GM12864 (cell line): ENCODE results near the gene TNK1.

Source experiments
- DNase-seq: peaks from one replicate; pipeline ENCODE4 v3.0.0-alpha.2; 2011; ENCODE audit warnings: low read depth
- H3K4me3 ChIP-seq: 2 replicates; pipeline ENCODE4 v1.5.1; 2011; ENCODE audit warnings: mild to moderate bottlenecking, low read depth, low read length, control low read depth
- CTCF ChIP-seq: IDR thresholded peaks from 2 replicates; pipeline ENCODE4 v1.5.1; 2011; ENCODE audit warnings: low read depth, mild to moderate bottlenecking, moderate library complexity, low read length, control low read depth, inconsistent platforms; ENCODE audit errors: missing control alignments

The TNK1 gene

GRCh38 chr17:7403977-7404736 lies 23.3 kb downstream of the TNK1 start, which contains the start of gene TMEM256:
TMEM256 (minus strand) TSS chr17:7404097; CDS start chr17:7404084, 13 bp downstream.
- peak within 1 kb of the TSS; percentile 92 for H3K4me3 ChIP-seq
- no peak for TF ChIP-seq CTCF
- DNase-seq, result peak; percentile 96

DNA sequence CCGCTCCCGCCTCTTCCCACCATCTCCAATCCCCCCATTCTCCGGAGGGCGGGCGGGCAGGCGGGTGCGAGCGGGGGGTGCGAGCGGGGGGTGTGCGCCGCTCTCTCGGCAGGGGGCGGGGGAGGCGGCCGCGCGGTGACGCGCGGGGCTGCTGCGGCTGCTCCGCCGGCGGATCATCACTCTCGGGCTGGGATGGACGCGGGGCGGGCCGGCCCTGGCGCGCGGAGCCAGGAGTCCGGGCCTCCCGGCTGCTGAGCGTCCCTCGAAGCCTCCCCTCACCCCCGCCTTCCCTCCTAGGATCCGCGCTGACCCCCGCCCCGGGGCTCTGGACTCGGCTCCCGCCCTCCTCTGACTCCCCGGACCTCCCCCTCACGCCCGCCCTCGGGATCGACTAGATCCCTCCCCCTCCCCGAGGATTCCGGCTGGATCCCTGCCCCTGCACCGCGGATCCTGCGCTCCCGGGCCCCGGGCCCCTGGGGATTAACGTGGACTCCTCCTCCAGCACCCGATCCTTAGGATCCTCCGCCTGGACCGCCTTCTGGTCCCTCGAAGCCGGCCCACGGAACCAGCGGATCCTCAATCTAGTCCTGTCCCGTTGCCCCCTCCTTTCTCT lies 24.0 kb downstream of the TNK1 start:
- TF ChIP-seq CTCF, result no peak
- no peak for DNase-seq
- peak overlapping the region; percentile 92 for H3K4me3 ChIP-seq

DNA sequence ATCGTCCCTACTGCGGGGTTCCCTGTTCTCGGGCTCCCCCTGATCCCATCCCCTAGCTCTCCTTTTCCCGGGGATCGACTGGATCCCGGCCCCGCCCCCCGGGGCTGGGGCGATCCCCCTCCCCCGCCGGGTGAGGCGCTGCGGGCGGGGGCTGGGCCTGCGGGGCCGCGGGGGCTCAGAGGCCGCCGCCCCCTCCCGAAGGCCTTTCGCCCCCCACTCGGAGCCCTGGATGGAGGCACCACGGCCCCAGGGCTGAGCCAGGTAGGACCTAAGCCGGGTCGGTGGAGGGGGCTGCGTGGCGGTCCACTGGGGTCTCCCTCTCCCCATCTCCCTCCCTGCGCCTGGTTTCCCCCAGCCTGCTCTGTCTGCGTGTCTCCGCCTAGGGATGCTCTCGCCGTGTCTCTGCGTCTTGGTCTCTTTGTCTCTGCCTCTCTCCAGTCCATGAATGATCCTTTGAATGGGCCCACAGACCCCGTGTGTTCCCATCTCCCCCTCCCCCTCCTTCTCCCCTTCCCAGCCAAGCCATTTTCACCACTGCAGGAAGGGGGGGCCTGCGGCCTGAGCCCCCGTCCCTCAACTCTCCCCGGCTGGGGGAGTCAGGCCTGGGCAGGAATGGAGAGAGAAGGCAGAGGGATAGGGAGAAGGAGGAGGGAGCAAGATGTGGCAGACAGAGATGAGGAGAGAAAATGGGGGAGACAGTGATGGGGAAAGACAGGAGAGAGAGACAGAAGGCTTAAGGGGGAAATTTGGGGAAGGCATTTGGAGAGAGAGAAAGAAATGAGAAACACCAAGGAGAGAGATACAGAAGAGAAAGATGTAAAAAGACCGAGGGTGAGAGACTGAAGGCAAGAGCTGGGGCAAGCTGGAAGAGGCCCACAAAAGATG lies 24.7 kb downstream of the TNK1 start:
- H3K4me3 ChIP-seq, result no peak overlapping the region
- no peak for TF ChIP-seq CTCF
- DNase-seq, result no peak

- DNase-seq, result no peak
- no peak overlapping the region for H3K4me3 ChIP-seq
- no peak for TF ChIP-seq CTCF
Measured at GRCh38 chr17:7406235-7406825, 25.4 kb downstream of the TNK1 start.

DNA sequence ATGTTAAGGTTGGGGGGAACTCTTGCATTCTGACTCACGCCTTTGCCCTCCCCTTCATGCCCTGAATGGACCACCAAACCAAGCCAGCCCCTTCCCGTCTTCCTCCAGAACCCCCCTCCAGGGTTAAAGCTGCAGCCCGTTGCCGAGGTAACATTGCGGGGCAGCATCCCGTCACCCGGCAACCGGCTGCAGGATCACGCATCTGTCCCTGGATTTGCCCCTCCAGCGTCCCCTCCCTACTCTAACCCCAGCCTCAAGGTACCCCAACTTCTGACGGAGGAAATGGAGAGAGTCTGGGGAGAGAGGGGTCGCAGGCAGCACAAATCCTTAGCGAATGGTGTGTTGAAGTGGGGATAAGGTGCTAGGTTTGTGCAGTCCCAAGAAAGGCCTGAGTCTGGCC lies 26.2 kb downstream of the TNK1 start:
- no peak for DNase-seq
- TF ChIP-seq CTCF, result no peak
- no peak overlapping the region for H3K4me3 ChIP-seq

DNA sequence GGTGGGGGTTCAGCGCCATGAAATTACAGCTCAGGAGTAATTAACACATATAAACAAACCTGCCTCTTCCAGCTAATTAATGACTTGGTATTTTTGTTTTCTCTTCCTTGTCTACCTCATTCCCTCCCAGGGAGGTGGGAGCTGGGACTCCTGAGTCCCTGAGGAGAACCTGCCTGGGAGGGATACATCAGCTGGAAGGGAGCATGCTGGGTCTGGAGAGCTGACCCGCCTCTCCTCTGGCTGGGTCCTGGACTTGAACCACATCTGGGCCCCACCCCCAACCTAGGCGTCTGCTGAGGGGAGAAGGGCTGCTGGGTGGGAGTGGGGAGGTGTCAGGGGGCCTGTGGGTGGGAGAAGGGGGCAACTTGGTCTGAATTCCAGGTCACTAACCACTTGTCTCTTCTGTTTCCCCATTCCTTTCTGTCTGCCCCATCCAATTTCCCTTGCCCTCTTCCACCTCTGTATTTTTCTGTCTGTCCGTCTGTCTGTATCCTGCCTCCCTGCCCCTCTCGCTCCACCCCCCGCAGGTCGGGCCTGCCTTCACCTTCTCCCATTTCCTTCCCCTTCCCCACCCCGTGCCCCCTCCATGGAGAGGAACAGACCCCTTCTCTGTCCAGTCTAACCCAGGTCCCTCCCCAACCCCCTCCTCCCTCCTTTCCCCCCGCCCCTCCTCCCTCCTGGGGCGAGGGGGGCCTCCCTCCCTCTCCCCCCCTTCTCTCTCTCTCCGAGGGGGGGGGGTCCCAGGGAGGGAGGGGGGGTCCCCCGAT lies 26.8 kb downstream of the TNK1 start, which contains the start of gene NLGN2:
Gene NLGN2 (plus strand): TSS at position 361 of the 767 bp plus-strand sequence. CDS start 411 bp downstream, outside the sequence.
- no peak within 1 kb of the TSS for H3K4me3 ChIP-seq
- no peak for TF ChIP-seq CTCF
- no peak for DNase-seq
